ENCODE results near the gene HPGD. TPM values are rescaled to one million over a fixed set of nuclear protein-coding genes. Genes with fewer than 3 reads are reported as not detected.

Gene HPGD
- total and polyA plus RNA-seq, 2 of the 8 experiments (the other 6 are each of a cell fraction or from before 2014, with no cell fraction given): 1.1 to 1.3 TPM

GRCh38 chr4:174516345-174516744 lies 5.9 kb downstream of the HPGD start:
- no peaks in the 10 kb centered on the region for H3K9me3 ChIP-seq (ENCODE audit: insufficient read depth in 2 of 2, low read depth in 1 of 2, low read length in 1 of 2)
- no peaks in the 10 kb centered on the region for H4K20me1 ChIP-seq (replicated peaks in 1 of 2; ENCODE audit: control insufficient read depth in 1 of 2, insufficient read depth in 2 of 2, low read length in 2 of 2)
- no peak for FAIRE-seq
- H4K91ac ChIP-seq (replicated peaks; ENCODE audit: insufficient read length, low read length): no peak overlapping the region
- H2BK120ac ChIP-seq (replicated peaks; ENCODE audit: low read depth, low read length): no peak overlapping the region
- no peak overlapping the region for H3K4me3 ChIP-seq (ENCODE audit: extremely low read depth in 1 of 4, insufficient read depth in 2 of 4, low read depth in 3 of 4, low read length in 4 of 4)
- H3K4me1 ChIP-seq (replicated peaks in 1 of 4; ENCODE audit: control insufficient read depth in 3 of 4, insufficient read depth in 4 of 4, low read length in 3 of 4): no peaks in the 10 kb centered on the region
- 89% methylated on average over 1 of the region's 1 CpG; no CpG with 5 or more reads in 1 of the 2 experiments for WGBS, 2 experiments (ENCODE audit: extremely low coverage in 1 of 2, insufficient coverage in 1 of 2, insufficient read length in 1 of 2, insufficient replicate concordance in 2 of 2, low coverage in 1 of 2, low lambda C conversion rate in 2 of 2, missing lambda C conversion rate in 1 of 2)
- H3K79me2 ChIP-seq (ENCODE audit: control insufficient read depth in 1 of 2, insufficient read depth in 2 of 2, low read length in 2 of 2): no peaks in the 10 kb centered on the region
- no peak overlapping the region for H4K8ac ChIP-seq (ENCODE audit: extremely low read depth, insufficient read depth, low read length)
- H3K23me2 ChIP-seq (ENCODE audit: low read depth, low read length): no peaks in the 10 kb centered on the region
- no peak overlapping the region for H3K14ac ChIP-seq (ENCODE audit: insufficient read length)
- H3K9ac ChIP-seq (replicated peaks in 1 of 4; ENCODE audit: extremely low read depth in 1 of 4, low read depth in 3 of 4, low read length in 3 of 4): no peak overlapping the region
- no peak overlapping the region for H2BK20ac ChIP-seq (ENCODE audit: low read length)
- no peak overlapping the region for H2BK12ac ChIP-seq (ENCODE audit: low read depth, low read length)
- no peak overlapping the region for H2AFZ ChIP-seq (ENCODE audit: low read length)
- no peak for DNase-seq (ENCODE audit: low read depth in 1 of 2, low spot score in 2 of 2)
- no peak for TF ChIP-seq EZH2 (IDR thresholded peaks at IDR 0.05; ENCODE audit: low read depth, low read length, severe bottlenecking)
- no peak for TF ChIP-seq FOSL1 (IDR thresholded peaks at IDR 0.05; ENCODE audit: insufficient read depth, low read depth, low read length)
- TF ChIP-seq POU5F1 (IDR thresholded peaks at IDR 0.05; ENCODE audit: low read depth, low read length): no peak
- H3K23ac ChIP-seq (ENCODE audit: insufficient read length): no peak overlapping the region
- no peak overlapping the region for H3K4ac ChIP-seq (replicated peaks; ENCODE audit: insufficient read length, low read depth, low read length)
- H3K27me3 ChIP-seq (replicated peaks in 1 of 4; ENCODE audit: control insufficient read depth in 3 of 4, extremely low read depth in 1 of 4, insufficient read depth in 3 of 4, low read length in 3 of 4): peaks cover 0 to under 1% (median 0%) of the 10 kb centered on the region in 4 experiments; a peak in 2 of 7 replicates
- H3K36me3 ChIP-seq (ENCODE audit: control insufficient read depth in 2 of 4, insufficient read depth in 4 of 4, low read length in 3 of 4): no peaks in the 10 kb centered on the region
- H2AK5ac ChIP-seq (ENCODE audit: low read depth, low read length): no peak overlapping the region
- no peaks in the 10 kb centered on the region for H3K79me1 ChIP-seq (ENCODE audit: low read depth, low read length)
- H3K27ac ChIP-seq (ENCODE audit: low read depth, low read length): no peak overlapping the region
- H3K18ac ChIP-seq (ENCODE audit: extremely low read depth, low read length): no peak overlapping the region
- no peak overlapping the region for H2BK15ac ChIP-seq (ENCODE audit: low read length)
- ChIA-PET CTCF (ENCODE audit: partially characterized antibody) (no interaction called here), POLR2A (ENCODE audit: partially characterized antibody) (no interaction called here)
- H4K5ac ChIP-seq (ENCODE audit: insufficient read length, low read depth, low read length): no peak overlapping the region
- no peak overlapping the region for H3K4me2 ChIP-seq (ENCODE audit: insufficient read depth in 1 of 2, low read depth in 2 of 2, low read length in 2 of 2)
- H3K56ac ChIP-seq (replicated peaks; ENCODE audit: insufficient read length, low read depth, low read length): no peak overlapping the region
- H2BK5ac ChIP-seq (ENCODE audit: low read depth, low read length): no peak overlapping the region
